Neural progenitor cell (in vitro differentiated cells): ENCODE data around the gene CAV1. TPM values are rescaled to one million over a fixed set of nuclear protein-coding genes. Genes with fewer than 3 reads are reported as not detected.

Experiments used
- DNase-seq: peaks from one replicate; pipeline ENCODE4 v3.0.0-alpha.2; 2016; ENCODE audit warnings: low spot score
- H2AFZ ChIP-seq: fragments of 200-600 bp; sonication (generic); replicated peaks from 2 replicates; pipeline ENCODE4 v1.6.1; 2016; ENCODE audit warnings: antibody characterized with exemption
- H3F3A ChIP-seq: fragments of 200-600 bp; sonication (generic); 2 replicates; pipeline ENCODE4 v1.6.1; 2016; ENCODE audit warnings: antibody characterized with exemption, low read depth
- H3K27ac ChIP-seq: fragments of 200-600 bp; sonication (generic); 2 replicates; pipeline ENCODE4 v1.5.1; 2016; ENCODE audit warnings: mild to moderate bottlenecking
- H3K27me3 ChIP-seq: fragments of 200-600 bp; sonication (generic); 2 replicates; pipeline ENCODE4 v1.6.1; 2016; ENCODE audit warnings: mild to moderate bottlenecking, moderate library complexity
- H3K36me3 ChIP-seq: fragments of 200-600 bp; sonication (generic); 2 replicates; pipeline ENCODE4 v1.5.1; 2016
- H3K4me1 ChIP-seq: fragments of 200-600 bp; sonication (generic); 2 replicates; pipeline ENCODE4 v1.6.1; 2016; ENCODE audit warnings: mixed run types
- H3K4me2 ChIP-seq: fragments of 200-600 bp; sonication (generic); 2 replicates; pipeline ENCODE4 v1.6.1; 2016
- H3K4me3 ChIP-seq: fragments of 200-600 bp; sonication (generic); 2 replicates; pipeline ENCODE4 v1.5.1; 2016
- H3K79me2 ChIP-seq: fragments of 200-600 bp; sonication (generic); 2 replicates; pipeline ENCODE4 v1.6.1; 2016; ENCODE audit warnings: low read depth
- H3K9ac ChIP-seq: fragments of 200-600 bp; sonication (generic); 2 replicates; pipeline ENCODE4 v1.6.1; 2016
- H3K9me3 ChIP-seq: fragments of 200-600 bp; sonication (generic); 2 replicates; pipeline ENCODE4 v1.5.1; 2016; ENCODE audit warnings: low read depth
- H4K20me1 ChIP-seq: fragments of 200-600 bp; sonication (generic); 2 replicates; pipeline ENCODE4 v1.6.1; 2016; ENCODE audit warnings: low read depth
- H3K27ac Mint-ChIP-seq: 3 replicates; pipeline ENCODE4 v1.8.0; 2021; ENCODE audit warnings: mixed read lengths
- H3K27me3 Mint-ChIP-seq: 2 replicates; pipeline ENCODE4 v1.8.0; 2022; ENCODE audit warnings: low read depth, mild to moderate bottlenecking, inconsistent platforms, moderate library complexity, mixed read lengths; ENCODE audit not compliant: insufficient read depth
- H3K36me3 Mint-ChIP-seq: 3 replicates; pipeline ENCODE4 v1.8.0; 2021; ENCODE audit warnings: mixed read lengths
- H3K4me1 Mint-ChIP-seq: 3 replicates; pipeline ENCODE4 v1.8.0; 2021; ENCODE audit warnings: mixed read lengths
- H3K4me3 Mint-ChIP-seq: 3 replicates; pipeline ENCODE4 v1.8.0; 2021; ENCODE audit warnings: mild to moderate bottlenecking, moderate library complexity, mixed read lengths
- H3K9me3 Mint-ChIP-seq: 3 replicates; pipeline ENCODE4 v1.8.0; 2020; ENCODE audit warnings: mixed read lengths
- CTCF ChIP-seq: fragments of 200-600 bp; sonication (generic); IDR thresholded peaks from 2 replicates; pipeline ENCODE4 v1.5.1; 2017; ENCODE audit warnings: antibody characterized with exemption, mild to moderate bottlenecking
- EZH2 ChIP-seq: fragments of 200-600 bp; sonication (generic); IDR thresholded peaks from 2 replicates; pipeline ENCODE4 v1.6.1; 2017; ENCODE audit warnings: antibody characterized with exemption, mild to moderate bottlenecking, moderate library complexity
- EZH2phosphoT487 ChIP-seq: fragments of 200-600 bp; sonication (generic); IDR thresholded peaks from 2 replicates; pipeline ENCODE4 v1.6.1; 2017; ENCODE audit warnings: antibody characterized with exemption
- total RNA-seq: library from RNA; depleted of rRNA; stranded (reverse); fragments of >200 nt; gene quantifications from 2 replicates; pipeline ENCODE4 v1.2.3, GENCODE V29; 2015; ENCODE audit warnings: low replicate concordance

The CAV1 gene
- total RNA-seq, 1 donor from 2014 or later: 0.19 TPM

GRCh38 chr7:116491887-116492653 is 32.8 kb upstream of the CAV1 start:
- no peak overlapping the region for H3K4me2 ChIP-seq
- no peaks in the 10 kb centered on the region for H3K4me1 ChIP-seq
- no peaks in the 10 kb centered on the region for H4K20me1 ChIP-seq
- no peak overlapping the region for H3K4me3 ChIP-seq
- H3F3A ChIP-seq: no peaks in the 10 kb centered on the region
- no peaks in the 10 kb centered on the region for H3K36me3 ChIP-seq
- Mint-ChIP-seq H3K4me1 (no peaks in the 10 kb centered on the region), H3K4me3 (no peak overlapping the region), H3K27me3 (peaks cover 5% of the 10 kb centered on the region), H3K36me3 (no peaks in the 10 kb centered on the region), H3K9me3 (no peaks in the 10 kb centered on the region), H3K27ac (no peak overlapping the region)
- no peaks in the 10 kb centered on the region for H3K79me2 ChIP-seq
- no peak for TF ChIP-seq CTCF
- no peak for TF ChIP-seq EZH2
- TF ChIP-seq EZH2phosphoT487: no peak
- no peaks in the 10 kb centered on the region for H3K9me3 ChIP-seq
- H2AFZ ChIP-seq: no peak overlapping the region
- no peak overlapping the region for H3K9ac ChIP-seq
- no peaks in the 10 kb centered on the region for H3K27me3 ChIP-seq
- H3K27ac ChIP-seq: no peak overlapping the region
- no peak for DNase-seq

GRCh38 chr7:116492654-116493109 is 32.2 kb upstream of the CAV1 start:
- Mint-ChIP-seq H3K27ac (no peak overlapping the region), H3K4me1 (no peaks in the 10 kb centered on the region), H3K36me3 (no peaks in the 10 kb centered on the region), H3K9me3 (no peaks in the 10 kb centered on the region), H3K4me3 (no peak overlapping the region), H3K27me3 (peaks cover 5% of the 10 kb centered on the region)
- no peak for DNase-seq
- H3K4me2 ChIP-seq: no peak overlapping the region
- H3K4me3 ChIP-seq: no peak overlapping the region
- no peak overlapping the region for H3K27ac ChIP-seq
- H3K79me2 ChIP-seq: no peaks in the 10 kb centered on the region
- H3K36me3 ChIP-seq: no peaks in the 10 kb centered on the region
- H3K9me3 ChIP-seq: no peaks in the 10 kb centered on the region
- H3K27me3 ChIP-seq: no peaks in the 10 kb centered on the region
- H3K4me1 ChIP-seq: no peaks in the 10 kb centered on the region
- TF ChIP-seq CTCF (no peak), EZH2 (no peak), EZH2phosphoT487 (no peak)
- H3F3A ChIP-seq: no peaks in the 10 kb centered on the region
- no peaks in the 10 kb centered on the region for H4K20me1 ChIP-seq
- no peak overlapping the region for H2AFZ ChIP-seq
- no peak overlapping the region for H3K9ac ChIP-seq

GRCh38 chr7:116493449-116493848 is 31.4 kb upstream of the CAV1 start:
- no peak overlapping the region for H2AFZ ChIP-seq
- no peaks in the 10 kb centered on the region for H3F3A ChIP-seq
- no peaks in the 10 kb centered on the region for H3K4me1 Mint-ChIP-seq
- no peak overlapping the region for H3K27ac ChIP-seq
- no peaks in the 10 kb centered on the region for H3K79me2 ChIP-seq
- H3K4me3 Mint-ChIP-seq: no peak overlapping the region
- no peaks in the 10 kb centered on the region for H4K20me1 ChIP-seq
- no peak overlapping the region for H3K27ac Mint-ChIP-seq
- H3K9me3 Mint-ChIP-seq: no peaks in the 10 kb centered on the region
- no peaks in the 10 kb centered on the region for H3K9me3 ChIP-seq
- H3K27me3 Mint-ChIP-seq: peaks cover 5% of the 10 kb centered on the region
- H3K27me3 ChIP-seq: peaks cover 5% of the 10 kb centered on the region
- H3K4me2 ChIP-seq: no peak overlapping the region
- H3K4me1 ChIP-seq: no peaks in the 10 kb centered on the region
- DNase-seq: no peak
- H3K9ac ChIP-seq: no peak overlapping the region
- no peaks in the 10 kb centered on the region for H3K36me3 Mint-ChIP-seq
- no peaks in the 10 kb centered on the region for H3K36me3 ChIP-seq
- no peak for TF ChIP-seq EZH2
- no peak for TF ChIP-seq CTCF
- no peak for TF ChIP-seq EZH2phosphoT487
- H3K4me3 ChIP-seq: no peak overlapping the region
